ENCODE data around the gene LRRD1.

Gene LRRD1

DNA sequence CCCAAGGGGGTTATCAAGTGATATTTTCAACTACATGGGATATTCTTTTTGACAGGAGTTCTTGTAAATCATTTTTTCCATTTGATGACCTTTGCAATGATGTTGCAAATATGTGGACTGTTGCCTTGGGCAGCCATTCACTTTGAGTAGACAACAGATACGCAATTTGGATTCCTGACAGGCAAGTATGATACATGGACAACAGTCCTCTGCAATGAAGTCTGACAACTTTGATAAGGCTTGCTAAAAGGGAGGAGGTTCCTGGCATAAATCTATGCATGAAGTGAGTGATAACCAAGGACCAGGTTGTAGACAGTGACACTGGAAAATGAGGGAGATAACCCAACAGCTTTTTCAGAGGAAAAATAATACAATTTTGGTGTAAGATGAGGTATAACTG is 17.7 kb downstream of the LRRD1 start:
- intact Hi-C loops (cut with DNase I; ENCODE audit: low total_unique reads): no loop called here
- TF ChIP-seq, protein P1, sequence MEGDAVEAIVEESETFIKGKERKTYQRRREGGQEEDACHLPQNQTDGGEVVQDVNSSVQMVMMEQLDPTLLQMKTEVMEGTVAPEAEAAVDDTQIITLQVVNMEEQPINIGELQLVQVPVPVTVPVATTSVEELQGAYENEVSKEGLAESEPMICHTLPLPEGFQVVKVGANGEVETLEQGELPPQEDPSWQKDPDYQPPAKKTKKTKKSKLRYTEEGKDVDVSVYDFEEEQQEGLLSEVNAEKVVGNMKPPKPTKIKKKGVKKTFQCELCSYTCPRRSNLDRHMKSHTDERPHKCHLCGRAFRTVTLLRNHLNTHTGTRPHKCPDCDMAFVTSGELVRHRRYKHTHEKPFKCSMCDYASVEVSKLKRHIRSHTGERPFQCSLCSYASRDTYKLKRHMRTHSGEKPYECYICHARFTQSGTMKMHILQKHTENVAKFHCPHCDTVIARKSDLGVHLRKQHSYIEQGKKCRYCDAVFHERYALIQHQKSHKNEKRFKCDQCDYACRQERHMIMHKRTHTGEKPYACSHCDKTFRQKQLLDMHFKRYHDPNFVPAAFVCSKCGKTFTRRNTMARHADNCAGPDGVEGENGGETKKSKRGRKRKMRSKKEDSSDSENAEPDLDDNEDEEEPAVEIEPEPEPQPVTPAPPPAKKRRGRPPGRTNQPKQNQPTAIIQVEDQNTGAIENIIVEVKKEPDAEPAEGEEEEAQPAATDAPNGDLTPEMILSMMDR (IDR thresholded peaks at IDR 0.05): no peak

DNA sequence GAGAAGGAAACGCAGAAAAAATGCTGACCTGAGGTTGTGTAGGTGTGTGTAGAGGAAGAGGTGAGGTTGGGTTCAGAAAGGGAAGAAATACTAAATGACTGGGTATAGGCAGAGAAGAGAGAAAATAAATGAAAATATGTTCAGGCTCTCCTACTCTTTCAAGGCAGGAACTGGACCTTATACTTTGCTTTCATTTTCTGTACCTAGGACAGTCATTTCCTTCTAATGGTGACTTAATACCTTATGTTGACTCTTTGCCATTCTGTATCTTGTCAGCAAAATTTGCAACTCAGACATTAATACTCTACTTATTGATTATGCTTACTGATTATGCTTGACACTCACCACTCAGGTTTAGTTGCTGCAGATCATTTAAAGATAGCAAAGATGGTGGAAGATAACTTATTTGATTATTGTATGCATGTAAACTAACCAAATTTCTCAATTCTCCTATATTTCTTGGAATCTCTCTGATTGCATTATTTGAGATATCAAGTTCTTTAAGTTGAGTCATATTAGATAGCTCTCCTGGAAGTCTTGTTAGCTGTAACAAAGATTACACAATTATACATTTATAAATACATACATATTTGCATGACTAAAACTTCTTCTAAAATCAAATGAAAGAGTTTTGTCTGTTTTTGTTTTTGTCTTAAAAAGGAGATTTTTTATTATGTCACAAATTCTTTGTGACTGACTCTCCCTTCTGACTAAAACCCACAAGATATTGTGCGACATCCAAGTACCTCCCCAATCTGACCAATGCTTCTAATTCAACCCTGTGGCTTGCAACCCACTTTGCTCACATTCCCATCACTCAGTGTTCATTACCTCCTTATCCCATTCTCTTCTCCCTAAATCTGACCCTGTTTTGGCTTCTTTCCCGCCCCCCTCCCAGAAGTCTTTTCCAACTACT is 20.0 kb downstream of the LRRD1 start:
- intact Hi-C loops (cut with DNase I; ENCODE audit: low total_unique reads): no loop called here
- DNase-seq: no peak
- no peak overlapping the region for H3K4me3 ChIP-seq
- H3K9me3 ChIP-seq: no peaks in the 10 kb centered on the region
- no peaks in the 10 kb centered on the region for H3K36me3 ChIP-seq
- TF ChIP-seq, protein P1 (IDR thresholded peaks at IDR 0.05): no peak
- no peak overlapping the region for H3K27ac ChIP-seq
- H3K4me1 ChIP-seq: no peaks in the 10 kb centered on the region
- H3K27me3 ChIP-seq: no peaks in the 10 kb centered on the region

More for the DNA sequence above, 17.7 kb downstream of the LRRD1 start:
- Histone ChIP-seq H3K9me3 (no peaks in the 10 kb centered on the region), H3K27ac (no peak overlapping the region), H3K27me3 (no peaks in the 10 kb centered on the region), H3K4me3 (no peak overlapping the region), H3K36me3 (no peaks in the 10 kb centered on the region), H3K4me1 (no peaks in the 10 kb centered on the region)
- DNase-seq: no peak

DNA sequence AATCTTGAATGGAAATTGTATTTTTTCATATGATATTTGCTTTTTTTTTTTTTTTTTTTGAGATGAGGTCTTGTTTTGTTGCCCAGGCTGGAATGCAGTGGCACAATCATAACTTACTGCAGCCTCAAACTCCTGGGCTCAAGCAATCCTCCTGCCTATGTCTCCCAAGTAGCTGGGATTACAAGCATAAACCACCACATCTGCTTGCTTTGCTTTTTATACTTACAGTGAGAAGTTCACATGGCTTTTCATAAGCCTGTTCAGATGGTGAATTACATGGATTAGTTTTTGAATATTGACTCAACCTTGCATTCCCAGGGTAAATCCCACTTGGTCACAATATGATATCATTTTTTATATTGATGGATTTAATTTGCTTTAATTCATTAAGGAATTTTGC is 22.0 kb downstream of the LRRD1 start:
- no peak overlapping the region for H3K27ac ChIP-seq
- H3K27me3 ChIP-seq: no peaks in the 10 kb centered on the region
- intact Hi-C loops (cut with DNase I; ENCODE audit: low total_unique reads): no loop called here
- H3K9me3 ChIP-seq: no peaks in the 10 kb centered on the region
- H3K36me3 ChIP-seq: no peaks in the 10 kb centered on the region
- TF ChIP-seq, protein P1 (IDR thresholded peaks at IDR 0.05): no peak
- H3K4me1 ChIP-seq: no peaks in the 10 kb centered on the region
- no peak for DNase-seq
- no peak overlapping the region for H3K4me3 ChIP-seq

DNA sequence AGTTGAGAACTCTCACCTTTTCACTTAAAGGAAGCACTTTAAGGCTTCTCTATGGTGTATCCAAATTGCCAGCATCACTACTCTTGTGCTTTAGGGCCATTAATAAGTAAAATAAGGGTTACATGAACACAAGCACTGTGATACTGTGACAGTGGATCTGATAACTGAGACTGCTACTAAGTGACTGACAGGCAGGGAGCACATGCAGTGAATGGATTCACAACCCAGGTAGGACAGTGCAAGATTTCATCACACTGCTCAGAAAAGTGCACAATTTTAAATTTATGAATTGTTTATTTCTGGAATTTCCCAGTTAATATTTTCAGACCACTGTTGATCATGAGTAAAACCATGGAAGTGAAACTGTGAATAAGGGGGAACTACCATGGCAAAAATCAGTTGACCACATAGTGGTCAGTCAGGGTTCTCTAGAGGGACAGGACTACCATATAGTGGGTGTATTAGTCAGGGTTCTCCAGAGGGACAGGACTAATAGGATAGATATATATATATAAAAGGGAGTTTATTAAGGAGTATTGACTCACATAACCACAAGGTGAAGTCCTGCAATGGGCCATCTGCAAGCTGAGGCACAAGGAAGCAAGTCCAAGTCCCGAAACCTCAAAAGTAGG is 23.7 kb downstream of the LRRD1 start:
- Histone ChIP-seq H3K36me3 (no peaks in the 10 kb centered on the region), H3K4me3 (no peak overlapping the region), H3K27ac (no peak overlapping the region), H3K4me1 (no peaks in the 10 kb centered on the region), H3K27me3 (no peaks in the 10 kb centered on the region), H3K9me3 (no peaks in the 10 kb centered on the region)
- intact Hi-C loops (cut with DNase I; ENCODE audit: low total_unique reads): no loop called here
- TF ChIP-seq, protein P1 (IDR thresholded peaks at IDR 0.05): no peak
- DNase-seq: no peak

DNA sequence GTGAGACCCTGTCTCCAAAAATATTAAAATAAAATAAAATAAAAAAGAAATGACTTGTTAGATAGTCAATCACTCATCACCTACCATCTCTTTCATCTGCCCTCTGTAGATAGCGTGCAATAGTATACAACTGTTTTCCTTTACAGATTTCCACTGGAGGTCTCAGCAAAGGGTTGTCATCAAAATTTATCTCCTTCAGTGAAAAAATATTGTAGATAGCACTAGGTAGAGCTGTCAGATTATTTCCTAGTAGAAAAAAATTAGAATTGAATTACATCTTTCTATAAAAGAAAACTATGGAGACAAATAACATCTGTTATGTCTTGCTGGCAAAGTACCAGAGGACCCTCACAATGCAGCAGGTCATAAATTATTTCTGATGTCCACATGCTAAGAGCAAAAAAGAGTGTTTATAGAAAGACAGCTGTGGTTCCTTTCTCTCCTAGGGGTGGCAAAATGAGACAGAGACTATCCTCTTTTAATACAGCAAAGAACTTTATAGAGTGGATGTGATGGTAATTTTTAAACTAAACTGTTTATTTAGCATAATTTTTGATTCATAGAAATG is 28.4 kb downstream of the LRRD1 start:
- H3K27me3 ChIP-seq: no peaks in the 10 kb centered on the region
- no peak overlapping the region for H3K4me3 ChIP-seq
- no peak for DNase-seq
- intact Hi-C loops (cut with DNase I; ENCODE audit: low total_unique reads): no loop called here
- TF ChIP-seq, protein P1 (IDR thresholded peaks at IDR 0.05): no peak
- no peaks in the 10 kb centered on the region for H3K36me3 ChIP-seq
- no peaks in the 10 kb centered on the region for H3K4me1 ChIP-seq
- no peak overlapping the region for H3K27ac ChIP-seq
- H3K9me3 ChIP-seq: no peaks in the 10 kb centered on the region

All from tibial artery (tissue), 4 donors.